SK-N-SH treated with all-trans-retinoic acid at 6 μM for 48 hours (cell line): ENCODE measurements around the gene EFCAB14.

Experiments used
- ATAC-seq: fragments of 200-7000 bp; cut with Tn5 transposase; 3 replicates; pipeline ENCODE4 v1.9.1; 2020; ENCODE audit warnings: mild to moderate bottlenecking, moderate library complexity
- ARNTL ChIP-seq: fragments of 450-650 bp; formaldehyde crosslinking; IDR thresholded peaks from 2 replicates; pipeline ENCODE4 v1.5.0; 2020; ENCODE audit warnings: low read depth, mild to moderate bottlenecking, moderate library complexity, borderline replicate concordance
- BACH2 ChIP-seq: fragments of 250-450 bp; sonication (Bioruptor Pico); IDR thresholded peaks from 2 replicates; pipeline ENCODE4 v1.9.0; 2021; ENCODE audit warnings: mild to moderate bottlenecking, borderline replicate concordance
- CSDC2 ChIP-seq: fragments of 250-450 bp; sonication (Bioruptor Pico); IDR thresholded peaks from 2 replicates; pipeline ENCODE4 v1.5.0; 2020; ENCODE audit warnings: mild to moderate bottlenecking, moderate library complexity
- GLIS3 ChIP-seq: fragments of 250-450 bp; sonication (Bioruptor Pico); IDR thresholded peaks from 2 replicates; pipeline ENCODE4 v1.5.0; 2020; ENCODE audit warnings: mild to moderate bottlenecking, moderate library complexity
- ISL1 ChIP-seq: fragments of 250-450 bp; sonication (Bioruptor Pico); IDR thresholded peaks from 2 replicates; pipeline ENCODE4 v2.1.2; 2022; ENCODE audit warnings: mild to moderate bottlenecking, moderate library complexity
- OSR1 ChIP-seq: fragments of 250-450 bp; sonication (Bioruptor Pico); IDR thresholded peaks from 2 replicates; pipeline ENCODE4 v1.8.0; 2022; ENCODE audit warnings: moderate library complexity, mild to moderate bottlenecking, inconsistent platforms
- PPARA ChIP-seq: fragments of 250-450 bp; sonication (Bioruptor Pico); IDR thresholded peaks from 2 replicates; pipeline ENCODE4 v1.5.0; 2020; ENCODE audit warnings: mild to moderate bottlenecking, borderline replicate concordance
- SNAI2 ChIP-seq: fragments of 250-450 bp; sonication (Bioruptor Pico); IDR thresholded peaks from 2 replicates; pipeline ENCODE4 v1.5.0; 2020; ENCODE audit warnings: mild to moderate bottlenecking, moderate library complexity
- TCF4 ChIP-seq: fragments of 250-450 bp; sonication (Bioruptor Pico); IDR thresholded peaks from 2 replicates; pipeline ENCODE4 v1.8.0; 2021; ENCODE audit warnings: mild to moderate bottlenecking, moderate library complexity, borderline replicate concordance
- TOX ChIP-seq: fragments of 250-450 bp; sonication (Bioruptor Pico); IDR thresholded peaks from 2 replicates; pipeline ENCODE4 v1.8.0; 2021; ENCODE audit warnings: mild to moderate bottlenecking, moderate library complexity, borderline replicate concordance
- TSHZ2 ChIP-seq: fragments of 250-450 bp; sonication (Bioruptor Pico); IDR thresholded peaks from 2 replicates; pipeline ENCODE4 v1.5.0; 2020; ENCODE audit warnings: mild to moderate bottlenecking, moderate library complexity
- ZFP30 ChIP-seq: fragments of 450-650 bp; formaldehyde crosslinking; IDR thresholded peaks from 2 replicates; pipeline ENCODE4 v1.5.0; 2022; ENCODE audit warnings: mild to moderate bottlenecking, moderate library complexity
- ZNF565 ChIP-seq: fragments of 450-650 bp; formaldehyde crosslinking; conservative IDR thresholded peaks from 2 replicates; pipeline ENCODE4 v1.5.0; 2020; ENCODE audit warnings: low read depth, mild to moderate bottlenecking, moderate library complexity
- ZNF8 ChIP-seq: fragments of 450-650 bp; formaldehyde crosslinking; IDR thresholded peaks from 2 replicates; pipeline ENCODE4 v1.5.0; 2020; ENCODE audit warnings: mild to moderate bottlenecking, moderate library complexity
- TF ChIP-seq, protein P1 (sequence below): fragments of 250-450 bp; sonication (Bioruptor Pico); IDR thresholded peaks from 2 replicates; pipeline ENCODE4 v1.5.1; 2020; ENCODE audit warnings: low read depth, mild to moderate bottlenecking, moderate library complexity
- TF ChIP-seq, protein P2 (sequence below): fragments of 250-450 bp; sonication (Bioruptor Pico); IDR thresholded peaks from 2 replicates; pipeline ENCODE4 v1.8.0; 2021; ENCODE audit warnings: low read depth, mild to moderate bottlenecking, moderate library complexity, borderline replicate concordance
- TF ChIP-seq, protein P3 (sequence below): fragments of 250-450 bp; sonication (Bioruptor Pico); IDR thresholded peaks from 2 replicates; pipeline ENCODE4 v1.8.0; 2020; ENCODE audit warnings: mild to moderate bottlenecking, moderate library complexity, borderline replicate concordance
- TF ChIP-seq, protein P4 (sequence below): fragments of 250-450 bp; sonication (Bioruptor Pico); IDR thresholded peaks from 2 replicates; pipeline ENCODE4 v1.5.1; 2021; ENCODE audit warnings: mild to moderate bottlenecking, moderate library complexity

Gene EFCAB14

DNA sequence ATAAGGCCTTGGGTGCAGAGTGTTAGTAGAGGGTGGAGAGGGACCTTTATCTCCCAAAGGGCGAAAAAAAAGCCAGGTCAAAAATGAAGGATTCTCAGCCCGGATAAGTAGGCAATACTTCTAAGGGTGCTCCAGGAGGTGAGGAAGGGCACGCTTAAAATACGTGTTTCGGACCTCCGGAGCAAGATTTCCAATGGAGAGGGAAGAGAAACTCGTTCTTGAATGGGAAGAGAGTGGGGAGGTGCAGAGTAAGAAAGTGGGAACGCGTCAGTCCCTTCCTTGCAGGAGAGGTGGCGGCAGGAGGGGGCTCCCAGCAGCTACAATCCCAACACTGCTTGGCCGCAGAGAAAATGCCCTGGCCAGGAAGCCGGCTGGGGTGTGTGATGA is 581 bp downstream of the EFCAB14 start (continued):
- TF ChIP-seq TSHZ2 = no peak

DNA sequence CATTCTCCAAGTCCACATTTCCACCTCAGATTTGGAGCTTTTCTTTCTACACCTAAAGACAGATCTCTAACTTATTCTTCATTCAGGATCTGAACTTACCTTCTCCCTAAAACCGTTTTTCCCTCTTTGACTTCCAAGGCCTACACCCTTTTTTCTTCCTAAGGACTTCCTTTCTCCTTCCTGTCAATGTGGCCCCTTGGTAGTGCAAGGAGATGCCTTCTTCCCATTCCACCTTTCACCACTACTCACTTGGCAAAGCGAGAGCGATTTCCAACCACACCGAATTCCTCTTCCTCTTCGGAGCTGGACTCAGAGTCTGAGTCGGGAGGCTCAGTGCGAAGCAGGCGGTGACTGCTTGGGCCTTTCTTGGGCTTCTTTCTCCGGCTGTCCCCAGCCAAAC is 1.3 kb downstream of the EFCAB14 start:
- ATAC-seq = no peak
- TF ChIP-seq, protein P1, sequence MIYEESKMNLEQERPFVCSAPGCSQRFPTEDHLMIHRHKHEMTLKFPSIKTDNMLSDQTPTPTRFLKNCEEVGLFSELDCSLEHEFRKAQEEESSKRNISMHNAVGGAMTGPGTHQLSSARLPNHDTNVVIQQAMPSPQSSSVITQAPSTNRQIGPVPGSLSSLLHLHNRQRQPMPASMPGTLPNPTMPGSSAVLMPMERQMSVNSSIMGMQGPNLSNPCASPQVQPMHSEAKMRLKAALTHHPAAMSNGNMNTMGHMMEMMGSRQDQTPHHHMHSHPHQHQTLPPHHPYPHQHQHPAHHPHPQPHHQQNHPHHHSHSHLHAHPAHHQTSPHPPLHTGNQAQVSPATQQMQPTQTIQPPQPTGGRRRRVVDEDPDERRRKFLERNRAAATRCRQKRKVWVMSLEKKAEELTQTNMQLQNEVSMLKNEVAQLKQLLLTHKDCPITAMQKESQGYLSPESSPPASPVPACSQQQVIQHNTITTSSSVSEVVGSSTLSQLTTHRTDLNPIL = no peak
- TF ChIP-seq SNAI2 (CRISPR knock-in tag) = no peak
- no peak for TF ChIP-seq GLIS3 (CRISPR knock-in tag)
- TF ChIP-seq ZNF565 (CRISPR knock-in tag) = no peak
- no peak for TF ChIP-seq TSHZ2
- no peak for TF ChIP-seq OSR1 (CRISPR knock-in tag)

- TF ChIP-seq OSR1 (CRISPR knock-in tag) (no peak), TOX (CRISPR knock-in tag) (no peak), ISL1 (CRISPR knock-in tag) (no peak), PPARA (CRISPR knock-in tag) (no peak), TCF4 (CRISPR knock-in tag) (no peak), ZFP30 (CRISPR knock-in tag) (no peak), SNAI2 (CRISPR knock-in tag) (no peak), ARNTL (CRISPR knock-in tag) (no peak), BACH2 (CRISPR knock-in tag) (no peak), ZNF8 (CRISPR knock-in tag) (no peak), CSDC2 (no peak)
- TF ChIP-seq, protein P2, sequence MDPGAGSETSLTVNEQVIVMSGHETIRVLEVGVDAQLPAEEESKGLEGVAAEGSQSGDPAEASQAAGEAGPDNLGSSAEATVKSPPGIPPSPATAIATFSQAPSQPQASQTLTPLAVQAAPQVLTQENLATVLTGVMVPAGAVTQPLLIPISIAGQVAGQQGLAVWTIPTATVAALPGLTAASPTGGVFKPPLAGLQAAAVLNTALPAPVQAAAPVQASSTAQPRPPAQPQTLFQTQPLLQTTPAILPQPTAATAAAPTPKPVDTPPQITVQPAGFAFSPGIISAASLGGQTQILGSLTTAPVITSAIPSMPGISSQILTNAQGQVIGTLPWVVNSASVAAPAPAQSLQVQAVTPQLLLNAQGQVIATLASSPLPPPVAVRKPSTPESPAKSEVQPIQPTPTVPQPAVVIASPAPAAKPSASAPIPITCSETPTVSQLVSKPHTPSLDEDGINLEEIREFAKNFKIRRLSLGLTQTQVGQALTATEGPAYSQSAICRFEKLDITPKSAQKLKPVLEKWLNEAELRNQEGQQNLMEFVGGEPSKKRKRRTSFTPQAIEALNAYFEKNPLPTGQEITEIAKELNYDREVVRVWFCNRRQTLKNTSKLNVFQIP (CRISPR knock-in tag) = no peak
- TF ChIP-seq, protein P3, sequence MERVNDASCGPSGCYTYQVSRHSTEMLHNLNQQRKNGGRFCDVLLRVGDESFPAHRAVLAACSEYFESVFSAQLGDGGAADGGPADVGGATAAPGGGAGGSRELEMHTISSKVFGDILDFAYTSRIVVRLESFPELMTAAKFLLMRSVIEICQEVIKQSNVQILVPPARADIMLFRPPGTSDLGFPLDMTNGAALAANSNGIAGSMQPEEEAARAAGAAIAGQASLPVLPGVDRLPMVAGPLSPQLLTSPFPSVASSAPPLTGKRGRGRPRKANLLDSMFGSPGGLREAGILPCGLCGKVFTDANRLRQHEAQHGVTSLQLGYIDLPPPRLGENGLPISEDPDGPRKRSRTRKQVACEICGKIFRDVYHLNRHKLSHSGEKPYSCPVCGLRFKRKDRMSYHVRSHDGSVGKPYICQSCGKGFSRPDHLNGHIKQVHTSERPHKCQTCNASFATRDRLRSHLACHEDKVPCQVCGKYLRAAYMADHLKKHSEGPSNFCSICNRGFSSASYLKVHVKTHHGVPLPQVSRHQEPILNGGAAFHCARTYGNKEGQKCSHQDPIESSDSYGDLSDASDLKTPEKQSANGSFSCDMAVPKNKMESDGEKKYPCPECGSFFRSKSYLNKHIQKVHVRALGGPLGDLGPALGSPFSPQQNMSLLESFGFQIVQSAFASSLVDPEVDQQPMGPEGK = no peak
- TF ChIP-seq, protein P4, sequence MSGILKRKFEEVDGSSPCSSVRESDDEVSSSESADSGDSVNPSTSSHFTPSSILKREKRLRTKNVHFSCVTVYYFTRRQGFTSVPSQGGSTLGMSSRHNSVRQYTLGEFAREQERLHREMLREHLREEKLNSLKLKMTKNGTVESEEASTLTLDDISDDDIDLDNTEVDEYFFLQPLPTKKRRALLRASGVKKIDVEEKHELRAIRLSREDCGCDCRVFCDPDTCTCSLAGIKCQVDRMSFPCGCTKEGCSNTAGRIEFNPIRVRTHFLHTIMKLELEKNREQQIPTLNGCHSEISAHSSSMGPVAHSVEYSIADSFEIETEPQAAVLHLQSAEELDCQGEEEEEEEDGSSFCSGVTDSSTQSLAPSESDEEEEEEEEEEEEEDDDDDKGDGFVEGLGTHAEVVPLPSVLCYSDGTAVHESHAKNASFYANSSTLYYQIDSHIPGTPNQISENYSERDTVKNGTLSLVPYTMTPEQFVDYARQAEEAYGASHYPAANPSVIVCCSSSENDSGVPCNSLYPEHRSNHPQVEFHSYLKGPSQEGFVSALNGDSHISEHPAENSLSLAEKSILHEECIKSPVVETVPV (CRISPR knock-in tag) = no peak
- TF ChIP-seq, all 23 proteins: peak for 0
- no peak for ATAC-seq
Observed at GRCh38 chr1:46714976-46715375, 3.9 kb downstream of the EFCAB14 start.
